ENCODE measurements around the gene SGPP1. TPM values are rescaled to one million over a fixed set of nuclear protein-coding genes. Genes with fewer than 3 reads are reported as not detected.
"Not testable (repeated sequence)": the region's sequence is repeated elsewhere in the genome, so short reads cannot be mapped to it uniquely, and the experiment has no call there.

SGPP1 gene
- total RNA-seq, 1 donor from 2014 or later, result 19.8 TPM

GRCh38 chr14:63707216-63707615 is 20.6 kb downstream of the SGPP1 start:
- no peaks in the 10 kb centered on the region for H3K27me3 Mint-ChIP-seq (ENCODE audit: unreplicated experiment)
- peaks cover 8% of the 10 kb centered on the region for H3K4me1 Mint-ChIP-seq (ENCODE audit: unreplicated experiment)
- no peak for DNase-seq (ENCODE audit: extremely low spot score, unreplicated experiment)
- no peak overlapping the region for H3K27ac Mint-ChIP-seq (ENCODE audit: unreplicated experiment)
- H3K4me3 Mint-ChIP-seq (ENCODE audit: unreplicated experiment), result no peak overlapping the region
- no peak for TF ChIP-seq CTCF (IDR thresholded peaks at IDR 0.05)
- H3K9me3 Mint-ChIP-seq (ENCODE audit: unreplicated experiment), result peaks cover under 1% of the 10 kb centered on the region
- H3K36me3 Mint-ChIP-seq (ENCODE audit: unreplicated experiment), result peaks cover under 1% of the 10 kb centered on the region

- DNase-seq (ENCODE audit: extremely low spot score, unreplicated experiment), result no peak
- no peaks in the 10 kb centered on the region for H3K9me3 Mint-ChIP-seq (ENCODE audit: unreplicated experiment)
- no peak for TF ChIP-seq CTCF (IDR thresholded peaks at IDR 0.05)
- no peaks in the 10 kb centered on the region for H3K36me3 Mint-ChIP-seq (ENCODE audit: unreplicated experiment)
- no peak overlapping the region for H3K27ac Mint-ChIP-seq (ENCODE audit: unreplicated experiment)
- H3K4me1 Mint-ChIP-seq (ENCODE audit: unreplicated experiment), result peaks cover 8% of the 10 kb centered on the region
- no peaks in the 10 kb centered on the region for H3K27me3 Mint-ChIP-seq (ENCODE audit: unreplicated experiment)
- H3K4me3 Mint-ChIP-seq (ENCODE audit: unreplicated experiment), result no peak overlapping the region
These were observed 22.2 kb downstream of the SGPP1 start for GRCh38 chr14:63705561-63706070.

- not testable (repeated sequence) for DNase-seq (ENCODE audit: extremely low spot score, unreplicated experiment); H3K9me3 Mint-ChIP-seq (ENCODE audit: unreplicated experiment); H3K4me1 Mint-ChIP-seq (ENCODE audit: unreplicated experiment); H3K27ac Mint-ChIP-seq (ENCODE audit: unreplicated experiment); H3K36me3 Mint-ChIP-seq (ENCODE audit: unreplicated experiment); H3K27me3 Mint-ChIP-seq (ENCODE audit: unreplicated experiment); H3K4me3 Mint-ChIP-seq (ENCODE audit: unreplicated experiment)
These were observed 25.3 kb downstream of the SGPP1 start for GRCh38 chr14:63702530-63702929.

- Mint-ChIP-seq H3K27ac (ENCODE audit: unreplicated experiment) (no peak overlapping the region), H3K4me1 (ENCODE audit: unreplicated experiment) (no peaks in the 10 kb centered on the region), H3K4me3 (ENCODE audit: unreplicated experiment) (no peak overlapping the region), H3K9me3 (ENCODE audit: unreplicated experiment) (no peaks in the 10 kb centered on the region), H3K27me3 (ENCODE audit: unreplicated experiment) (no peaks in the 10 kb centered on the region), H3K36me3 (ENCODE audit: unreplicated experiment) (no peaks in the 10 kb centered on the region)
- no peak for TF ChIP-seq CTCF (IDR thresholded peaks at IDR 0.05)
- no peak for DNase-seq (ENCODE audit: extremely low spot score, unreplicated experiment)
These were observed 26.1 kb downstream of the SGPP1 start for GRCh38 chr14:63701606-63702299.

GRCh38 chr14:63692310-63693020 is 35.4 kb downstream of the SGPP1 start:
- no peak for TF ChIP-seq CTCF (IDR thresholded peaks at IDR 0.05)
- DNase-seq (ENCODE audit: extremely low spot score, unreplicated experiment), result no peak
- H3K27ac Mint-ChIP-seq (ENCODE audit: unreplicated experiment), result no peak overlapping the region
- no peaks in the 10 kb centered on the region for H3K9me3 Mint-ChIP-seq (ENCODE audit: unreplicated experiment)
- no peak overlapping the region for H3K4me3 Mint-ChIP-seq (ENCODE audit: unreplicated experiment)
- peaks cover 4% of the 10 kb centered on the region for H3K36me3 Mint-ChIP-seq (ENCODE audit: unreplicated experiment)
- no peaks in the 10 kb centered on the region for H3K4me1 Mint-ChIP-seq (ENCODE audit: unreplicated experiment)
- H3K27me3 Mint-ChIP-seq (ENCODE audit: unreplicated experiment), result no peaks in the 10 kb centered on the region
